ENCODE measurements around the gene WDR77. TPM values are rescaled to one million over a fixed set of nuclear protein-coding genes. Genes with fewer than 3 reads are reported as not detected.
A peak's percentile ranks its signal among the peaks of the same experiment; 100 is the strongest.

Gene WDR77
- total and polyA plus RNA-seq, 2 of the 13 experiments (the other 11 are each of a cell fraction or from before 2014, with no cell fraction given): 90.6 to 108 TPM

- intact Hi-C loops (cut with micrococcal nuclease; ENCODE audit: unreplicated experiment) (no loop called here), in situ Hi-C loops (cut with HindIII; ENCODE audit: extremely low pct_ligation_motif_present, low pct_unique_long_range_greater_than_20kb) (no loop called here)
- BruUV-seq (replicated peaks): no TSS peak
- no peak overlapping the region for H3K27ac ChIP-seq (ENCODE audit: extremely low read length, insufficient read depth, low read length)
- H3K36me3 ChIP-seq (replicated peaks in 1 of 2; ENCODE audit: control insufficient read depth in 1 of 2, insufficient read depth in 2 of 2, low read length in 2 of 2): peaks cover 0 to 2% of the 10 kb centered on the region in 2 experiments; a peak in 1 of 5 replicates
- ChIA-PET POLR2A (no interaction called here), CTCF (ENCODE audit: low intra/inter-chr PET ratio, low total read pairs) (no interaction called here)
- ATAC-seq (no peak), DNase-seq (ENCODE audit: low spot score) (no peak), FAIRE-seq (no peak)
- H3K27me3 ChIP-seq (ENCODE audit: control insufficient read depth in 1 of 2, insufficient read depth in 2 of 2, low read length in 2 of 2): no peaks in the 10 kb centered on the region
- peaks cover 29% of the 10 kb centered on the region for H3K4me1 ChIP-seq (ENCODE audit: insufficient read depth, low read length)
- 94% methylated on average over 3 of the region's 3 CpGs for WGBS (ENCODE audit: low lambda C conversion rate)
- no peaks in the 10 kb centered on the region for H3K9me3 ChIP-seq (ENCODE audit: low read length)
- no peak overlapping the region for H3K4me2 ChIP-seq (ENCODE audit: low read depth, low read length)
- H3K79me2 ChIP-seq (ENCODE audit: insufficient read depth, low read length): no peaks in the 10 kb centered on the region
- H3K9ac ChIP-seq (ENCODE audit: insufficient read depth, low read depth, low read length): no peak overlapping the region
- TF ChIP-seq ZSCAN30 (CRISPR knock-in tag; IDR thresholded peaks at IDR 0.05): no peak
- TF ChIP-seq HDAC2 (CRISPR knock-in tag; IDR thresholded peaks at IDR 0.05): no peak
- no peak for TF ChIP-seq KDM4B (CRISPR knock-in tag; IDR thresholded peaks at IDR 0.05)
- no peak for TF ChIP-seq SRF (IDR thresholded peaks at IDR 0.05; ENCODE audit: low read depth, low read length)
- no peak for TF ChIP-seq RARA (CRISPR knock-in tag; IDR thresholded peaks at IDR 0.05)
- TF ChIP-seq POGZ (CRISPR knock-in tag; IDR thresholded peaks at IDR 0.05): no peak
- TF ChIP-seq MTA3 (CRISPR knock-in tag; IDR thresholded peaks at IDR 0.05): no peak
- no peak for TF ChIP-seq JARID2 (CRISPR knock-in tag; IDR thresholded peaks at IDR 0.05; ENCODE audit: insufficient replicate concordance)
- TF ChIP-seq CEBPB (IDR thresholded peaks at IDR 0.05; ENCODE audit: borderline replicate concordance, low read depth, low read length): peak; percentile 63; the same call in 1 of the 2 replicates
- 0 out of 4 replicates have a peak, but pooled peaks of 1 of the 2 experiments have one; percentile 6 for TF ChIP-seq MAFK (conservative IDR thresholded peaks at IDR 0.05 in 1 of 2, IDR thresholded peaks at IDR 0.05 in 1 of 2; ENCODE audit: low read length in 2 of 2)
- TF ChIP-seq IKZF5 (CRISPR knock-in tag; IDR thresholded peaks at IDR 0.05): no peak
- no peak for TF ChIP-seq ATF3 (CRISPR knock-in tag; IDR thresholded peaks at IDR 0.05)
- no peaks in the 10 kb centered on the region for H4K20me1 ChIP-seq (ENCODE audit: insufficient read depth, low read length)
- H3K4me3 ChIP-seq (replicated peaks in 1 of 3; ENCODE audit: insufficient read depth in 1 of 3, low read depth in 2 of 3, low read length in 3 of 3): no peak overlapping the region
- no peak overlapping the region for H2AFZ ChIP-seq (ENCODE audit: low read length)
Observed at GRCh38 chr1:111415461-111415860, 33.6 kb downstream of the WDR77 start.

Data from HepG2 (cell line).